HepG2 (cell line): ENCODE data around the gene GAL3ST2. TPM values are rescaled to one million over a fixed set of nuclear protein-coding genes. Genes with fewer than 3 reads are reported as not detected.

Experiments used
- AGO2 ChIP-seq: fragments of 200-400 bp; formaldehyde crosslinking; optimal IDR thresholded peaks from 2 replicates; pipeline ENCODE3; 2017; ENCODE audit warnings: mild to moderate bottlenecking, low read depth, low read length, moderate library complexity
- ELF3 ChIP-seq: IDR thresholded peaks from 2 replicates; pipeline ENCODE4 v1.6.1; 2016; ENCODE audit warnings: missing genetic modification reagents, missing compliant biosample characterization
- GMEB1 ChIP-seq: sonication (generic); formaldehyde crosslinking; IDR thresholded peaks from 2 replicates; pipeline ENCODE4 v1.5.1; 2020; ENCODE audit warnings: missing genetic modification reagents, mild to moderate bottlenecking, borderline replicate concordance
- GPN1 ChIP-seq: sonication (generic); formaldehyde crosslinking; IDR thresholded peaks from 2 replicates; pipeline ENCODE4 v1.5.1; 2020; ENCODE audit warnings: missing genetic modification reagents, borderline replicate concordance
- HNF1A ChIP-seq, 2 experiments: sonication (generic) in 1 of 2; formaldehyde crosslinking in 1 of 2; IDR thresholded peaks; 2 replicates each; pipeline versions ENCODE4 v1.4.0 to v1.6.1; 2016 to 2020; ENCODE audit warnings: borderline replicate concordance in 1 of 2, low read depth in 1 of 2, mild to moderate bottlenecking in 1 of 2, missing genetic modification reagents in 1 of 2
- MAF1 ChIP-seq: sonication (generic); formaldehyde crosslinking; IDR thresholded peaks from 2 replicates; pipeline ENCODE4 v1.5.0; 2020; ENCODE audit warnings: missing genetic modification reagents, borderline replicate concordance
- SAP130 ChIP-seq: IDR thresholded peaks from 2 replicates; pipeline ENCODE4 v1.6.1; 2016; ENCODE audit warnings: low read depth
- SIN3A ChIP-seq: IDR thresholded peaks from 2 replicates; pipeline ENCODE4 v1.6.1; 2011; ENCODE audit warnings: low read depth, mild to moderate bottlenecking, control low read depth, low read length, borderline replicate concordance
- SMARCC2 ChIP-seq: fragments of 450-650 bp; IDR thresholded peaks from 2 replicates; pipeline ENCODE4 v1.6.1; 2017; ENCODE audit warnings: antibody characterized with exemption, mild to moderate bottlenecking
- ZFP36 ChIP-seq: fragments of 150-350 bp; IDR thresholded peaks from 2 replicates; pipeline ENCODE4 v1.6.1; 2018; ENCODE audit warnings: borderline replicate concordance, low read length, low read depth; ENCODE audit not compliant: partially characterized antibody
- ZFP36L1 ChIP-seq: sonication (generic); formaldehyde crosslinking; IDR thresholded peaks from 2 replicates; pipeline ENCODE4 v1.8.0; 2022; ENCODE audit warnings: mild to moderate bottlenecking, missing genetic modification reagents, moderate library complexity
- ZFX ChIP-seq: sonication (generic); formaldehyde crosslinking; IDR thresholded peaks from 2 replicates; pipeline ENCODE4 v1.4.0; 2020; ENCODE audit warnings: mild to moderate bottlenecking, low read depth, missing genetic modification reagents, moderate library complexity
- ZNF282 ChIP-seq: fragments of 450-650 bp; IDR thresholded peaks from 2 replicates; pipeline ENCODE4 v1.6.1; 2018; ENCODE audit not compliant: partially characterized antibody
- ZNF337 ChIP-seq: sonication (generic); formaldehyde crosslinking; IDR thresholded peaks from 2 replicates; pipeline ENCODE4 v1.5.1; 2020; ENCODE audit warnings: missing genetic modification reagents, low read depth, mild to moderate bottlenecking, borderline replicate concordance
- ZNF644 ChIP-seq: IDR thresholded peaks from 2 replicates; pipeline ENCODE4 v1.6.1; 2016; ENCODE audit warnings: low read depth
- ZNF772 ChIP-seq: sonication (generic); formaldehyde crosslinking; IDR thresholded peaks from 2 replicates; pipeline ENCODE4 v1.5.0; 2020; ENCODE audit warnings: mild to moderate bottlenecking, missing genetic modification reagents
- ZNF850 ChIP-seq: sonication (generic); formaldehyde crosslinking; conservative IDR thresholded peaks from 2 replicates; pipeline ENCODE4 v1.9.0; 2021; ENCODE audit warnings: mild to moderate bottlenecking, missing genetic modification reagents
- ZSCAN20 ChIP-seq: sonication (generic); formaldehyde crosslinking; IDR thresholded peaks from 2 replicates; pipeline ENCODE4 v1.4.0; 2020; ENCODE audit warnings: missing genetic modification reagents, mild to moderate bottlenecking, borderline replicate concordance
- polyA plus RNA-seq, 8 experiments: library from polyadenylated mRNA; depleted of rRNA in 3 of 8; stranded (reverse) in 7 of 8; unstranded in 1 of 8; fragments of >200 nt; fragmentation: Illumina TruSeq in 4 of 8; extraction: Trizol in 4 of 8; gene quantifications; 2 replicates each; pipeline versions ENCODE4 v1.2.1 to v1.2.3, GENCODE V29; 2011 to 2016; ENCODE audit warnings: low read depth in 4 of 8, missing spikeins in 1 of 8, mixed read lengths in 1 of 8; ENCODE audit not compliant: insufficient read depth in 1 of 8
- total RNA-seq, 5 experiments: library from RNA; depleted of rRNA; stranded (reverse); fragments of >200 nt; fragmentation: Illumina TruSeq; extraction: Trizol; gene quantifications; 2 replicates each; pipeline ENCODE4 v1.2.3, GENCODE V29; 2016; ENCODE audit warnings: low read depth in 1 of 5
- TF ChIP-seq, protein P1 (sequence below): sonication (generic); formaldehyde crosslinking; IDR thresholded peaks from 2 replicates; pipeline ENCODE4 v1.4.0; 2020; ENCODE audit warnings: missing genetic modification reagents, borderline replicate concordance

GAL3ST2 gene
- total and polyA plus RNA-seq, 2 of the 13 experiments (the other 11 are each of a cell fraction or from before 2014, with no cell fraction given) = 0.17 to 0.20 TPM

GRCh38 chr2:241773511-241774418 is 2.9 kb upstream of the GAL3ST2 start (continued):
- TF ChIP-seq ZNF772 (0 out of 2 replicates have a peak, but pooled peaks have one; percentile 21), ZNF850 (CRISPR knock-in tag) (no peak), GPN1 (no peak), ZFP36L1 (CRISPR knock-in tag) (peak; percentile 56; the same call in 1 of the 2 replicates), ZFP36 (no peak), GMEB1 (CRISPR knock-in tag) (peak; percentile 3; the same call in 1 of the 2 replicates), ZNF282 (no peak), ZNF644 (CRISPR knock-in tag) (0 out of 2 replicates have a peak, but pooled peaks have one; percentile 39), ZSCAN20 (CRISPR knock-in tag) (no peak), MAF1 (CRISPR knock-in tag) (peak; percentile 12; the same call in 1 of the 2 replicates), AGO2 (peak; percentile 97), ELF3 (CRISPR knock-in tag) (peak; percentile 96), ZNF337 (CRISPR knock-in tag) (no peak), SMARCC2 (no peak), ZFX (CRISPR knock-in tag) (peak; percentile 85), HNF1A (IDR thresholded peaks at IDR 0.05; ENCODE audit: low read depth) (no peak), HNF1A (CRISPR knock-in tag; IDR thresholded peaks at IDR 0.05; ENCODE audit: borderline replicate concordance) (no peak), SAP130 (CRISPR knock-in tag) (peak; percentile 89), SIN3A (no peak)
- TF ChIP-seq, protein P1, sequence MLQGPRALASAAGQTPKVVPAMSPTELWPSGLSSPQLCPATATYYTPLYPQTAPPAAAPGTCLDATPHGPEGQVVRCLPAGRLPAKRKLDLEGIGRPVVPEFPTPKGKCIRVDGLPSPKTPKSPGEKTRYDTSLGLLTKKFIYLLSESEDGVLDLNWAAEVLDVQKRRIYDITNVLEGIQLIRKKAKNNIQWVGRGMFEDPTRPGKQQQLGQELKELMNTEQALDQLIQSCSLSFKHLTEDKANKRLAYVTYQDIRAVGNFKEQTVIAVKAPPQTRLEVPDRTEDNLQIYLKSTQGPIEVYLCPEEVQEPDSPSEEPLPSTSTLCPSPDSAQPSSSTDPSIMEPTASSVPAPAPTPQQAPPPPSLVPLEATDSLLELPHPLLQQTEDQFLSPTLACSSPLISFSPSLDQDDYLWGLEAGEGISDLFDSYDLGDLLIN = 0 out of 2 replicates have a peak, but pooled peaks have one; percentile 50
